ENCODE data around the gene SSTR3.

GRCh38 chr22:37167981-37168647, 44.2 kb downstream of the SSTR3 start:
- TF ChIP-seq CTCF (IDR thresholded peaks at IDR 0.05) (no peak), EZH2 (IDR thresholded peaks at IDR 0.05; ENCODE audit: borderline replicate concordance, insufficient read depth, low read depth, low read length, poor library complexity, severe bottlenecking) (no peak)

All from B cell (primary cell).